Ishikawa (cell line): ENCODE results near the gene CLASRP.

Experiments used
- CEBPB ChIP-seq: IDR thresholded peaks from 2 replicates; pipeline ENCODE4 v1.6.1; 2012
- CREB1 ChIP-seq: IDR thresholded peaks from 2 replicates; pipeline ENCODE4 v1.6.1; 2012; ENCODE audit warnings: low read depth
- EGR1 ChIP-seq: IDR thresholded peaks from 2 replicates; pipeline ENCODE4 v1.6.1; 2012
- EP300 ChIP-seq: IDR thresholded peaks from 2 replicates; pipeline ENCODE4 v1.6.1; 2012; ENCODE audit warnings: borderline replicate concordance
- FOXM1 ChIP-seq: IDR thresholded peaks from 2 replicates; pipeline ENCODE4 v1.6.1; 2012; ENCODE audit warnings: low read depth, borderline replicate concordance
- NFIC ChIP-seq: IDR thresholded peaks from 2 replicates; pipeline ENCODE4 v1.6.1; 2012
- RAD21 ChIP-seq: IDR thresholded peaks from 2 replicates; pipeline ENCODE4 v1.6.1; 2012; ENCODE audit warnings: low read depth
- TAF1 ChIP-seq: IDR thresholded peaks from 2 replicates; pipeline ENCODE4 v1.6.1; 2012; ENCODE audit warnings: low read depth, mild to moderate bottlenecking
- TCF12 ChIP-seq: IDR thresholded peaks from 2 replicates; pipeline ENCODE4 v1.6.1; 2012; ENCODE audit warnings: low read depth
- TEAD4 ChIP-seq: IDR thresholded peaks from 2 replicates; pipeline ENCODE4 v1.6.1; 2012
- YY1 ChIP-seq: IDR thresholded peaks from 2 replicates; pipeline ENCODE4 v1.6.1; 2012; ENCODE audit warnings: low read depth
- ZBTB7A ChIP-seq: IDR thresholded peaks from 2 replicates; pipeline ENCODE4 v1.6.1; 2012; ENCODE audit warnings: low read depth
- TF ChIP-seq, protein P1 (sequence below): IDR thresholded peaks from 2 replicates; pipeline ENCODE4 v1.6.1; 2012
- TF ChIP-seq, protein P2 (sequence below): IDR thresholded peaks from 2 replicates; pipeline ENCODE4 v1.6.1; 2012
- TF ChIP-seq, protein P3 (sequence below): IDR thresholded peaks from 2 replicates; pipeline ENCODE4 v1.6.1; 2012; ENCODE audit warnings: low read depth, mild to moderate bottlenecking

The CLASRP gene

DNA sequence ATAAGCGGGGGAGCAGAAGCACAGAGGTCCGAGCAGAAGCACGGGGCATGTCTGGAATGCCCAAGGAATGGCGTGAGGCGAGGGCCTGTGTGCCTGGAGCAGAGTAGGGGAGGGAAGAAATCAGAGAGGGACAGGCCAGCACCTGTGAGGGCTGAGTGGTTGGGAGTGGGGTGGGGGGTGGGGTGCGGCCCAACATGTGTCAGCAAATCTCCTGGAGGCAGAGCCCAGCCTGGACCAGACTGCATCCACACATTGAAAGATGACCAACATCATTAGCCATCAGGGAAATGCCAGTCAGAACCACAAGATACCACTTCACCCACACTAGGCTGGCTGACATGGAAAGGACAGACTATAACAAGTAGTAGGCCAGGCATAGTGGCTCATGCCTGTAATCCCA lies 11.2 kb downstream of the CLASRP start:
- TF ChIP-seq FOXM1 (no peak), NFIC (no peak), RAD21 (no peak), CREB1 (no peak), EGR1 (no peak), EP300 (no peak), ZBTB7A (no peak), TEAD4 (no peak), TCF12 (no peak), CEBPB (no peak), YY1 (no peak), TAF1 (no peak)
- TF ChIP-seq, protein P1, sequence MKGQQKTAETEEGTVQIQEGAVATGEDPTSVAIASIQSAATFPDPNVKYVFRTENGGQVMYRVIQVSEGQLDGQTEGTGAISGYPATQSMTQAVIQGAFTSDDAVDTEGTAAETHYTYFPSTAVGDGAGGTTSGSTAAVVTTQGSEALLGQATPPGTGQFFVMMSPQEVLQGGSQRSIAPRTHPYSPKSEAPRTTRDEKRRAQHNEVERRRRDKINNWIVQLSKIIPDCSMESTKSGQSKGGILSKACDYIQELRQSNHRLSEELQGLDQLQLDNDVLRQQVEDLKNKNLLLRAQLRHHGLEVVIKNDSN = no peak
- TF ChIP-seq, protein P2, sequence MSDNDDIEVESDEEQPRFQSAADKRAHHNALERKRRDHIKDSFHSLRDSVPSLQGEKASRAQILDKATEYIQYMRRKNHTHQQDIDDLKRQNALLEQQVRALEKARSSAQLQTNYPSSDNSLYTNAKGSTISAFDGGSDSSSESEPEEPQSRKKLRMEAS = no peak
- TF ChIP-seq, protein P3, sequence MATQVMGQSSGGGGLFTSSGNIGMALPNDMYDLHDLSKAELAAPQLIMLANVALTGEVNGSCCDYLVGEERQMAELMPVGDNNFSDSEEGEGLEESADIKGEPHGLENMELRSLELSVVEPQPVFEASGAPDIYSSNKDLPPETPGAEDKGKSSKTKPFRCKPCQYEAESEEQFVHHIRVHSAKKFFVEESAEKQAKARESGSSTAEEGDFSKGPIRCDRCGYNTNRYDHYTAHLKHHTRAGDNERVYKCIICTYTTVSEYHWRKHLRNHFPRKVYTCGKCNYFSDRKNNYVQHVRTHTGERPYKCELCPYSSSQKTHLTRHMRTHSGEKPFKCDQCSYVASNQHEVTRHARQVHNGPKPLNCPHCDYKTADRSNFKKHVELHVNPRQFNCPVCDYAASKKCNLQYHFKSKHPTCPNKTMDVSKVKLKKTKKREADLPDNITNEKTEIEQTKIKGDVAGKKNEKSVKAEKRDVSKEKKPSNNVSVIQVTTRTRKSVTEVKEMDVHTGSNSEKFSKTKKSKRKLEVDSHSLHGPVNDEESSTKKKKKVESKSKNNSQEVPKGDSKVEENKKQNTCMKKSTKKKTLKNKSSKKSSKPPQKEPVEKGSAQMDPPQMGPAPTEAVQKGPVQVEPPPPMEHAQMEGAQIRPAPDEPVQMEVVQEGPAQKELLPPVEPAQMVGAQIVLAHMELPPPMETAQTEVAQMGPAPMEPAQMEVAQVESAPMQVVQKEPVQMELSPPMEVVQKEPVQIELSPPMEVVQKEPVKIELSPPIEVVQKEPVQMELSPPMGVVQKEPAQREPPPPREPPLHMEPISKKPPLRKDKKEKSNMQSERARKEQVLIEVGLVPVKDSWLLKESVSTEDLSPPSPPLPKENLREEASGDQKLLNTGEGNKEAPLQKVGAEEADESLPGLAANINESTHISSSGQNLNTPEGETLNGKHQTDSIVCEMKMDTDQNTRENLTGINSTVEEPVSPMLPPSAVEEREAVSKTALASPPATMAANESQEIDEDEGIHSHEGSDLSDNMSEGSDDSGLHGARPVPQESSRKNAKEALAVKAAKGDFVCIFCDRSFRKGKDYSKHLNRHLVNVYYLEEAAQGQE = no peak

DNA sequence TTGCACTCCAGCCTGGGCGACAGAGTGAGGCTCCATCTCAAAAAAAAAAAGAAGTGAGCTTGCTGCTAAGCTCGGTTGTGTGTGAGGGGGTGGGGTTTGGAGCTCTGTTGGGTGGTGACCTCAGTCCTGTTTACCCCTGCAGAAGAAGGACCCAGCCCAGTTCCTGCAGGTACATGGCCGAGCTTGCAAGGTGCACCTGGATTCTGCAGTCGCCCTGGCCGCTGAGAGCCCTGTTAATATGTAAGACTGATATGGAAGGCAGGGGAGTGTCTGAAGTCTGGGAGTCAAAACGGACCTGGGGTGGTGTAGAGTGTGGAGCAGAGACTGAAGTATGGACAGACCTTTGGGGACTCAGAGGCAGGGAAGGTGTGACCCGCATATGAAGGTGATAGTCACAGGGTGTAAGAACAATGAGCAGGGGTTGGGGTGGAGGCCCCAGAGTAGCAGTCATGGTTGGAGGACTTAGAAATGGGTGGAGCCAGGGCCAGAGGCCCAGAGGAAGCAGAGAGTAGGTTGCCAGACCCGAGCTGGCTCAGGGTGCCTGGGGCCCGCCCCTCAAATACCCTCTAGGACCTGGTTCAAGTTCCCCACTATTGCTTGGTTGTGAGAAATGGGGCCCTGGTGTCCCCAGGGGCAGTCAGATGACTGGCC lies 13.2 kb downstream of the CLASRP start:
- no peak for TF ChIP-seq FOXM1
- TF ChIP-seq EP300 = no peak
- TF ChIP-seq TAF1 = no peak
- no peak for TF ChIP-seq ZBTB7A
- TF ChIP-seq TCF12 = no peak
- no peak for TF ChIP-seq YY1
- TF ChIP-seq TEAD4 = no peak
- no peak for TF ChIP-seq NFIC
- TF ChIP-seq CREB1 = no peak
- TF ChIP-seq CEBPB = no peak
- TF ChIP-seq, protein P2 = no peak
- TF ChIP-seq, protein P1 = no peak
- TF ChIP-seq RAD21 = no peak
- TF ChIP-seq EGR1 = no peak
- TF ChIP-seq, protein P3 = no peak

DNA sequence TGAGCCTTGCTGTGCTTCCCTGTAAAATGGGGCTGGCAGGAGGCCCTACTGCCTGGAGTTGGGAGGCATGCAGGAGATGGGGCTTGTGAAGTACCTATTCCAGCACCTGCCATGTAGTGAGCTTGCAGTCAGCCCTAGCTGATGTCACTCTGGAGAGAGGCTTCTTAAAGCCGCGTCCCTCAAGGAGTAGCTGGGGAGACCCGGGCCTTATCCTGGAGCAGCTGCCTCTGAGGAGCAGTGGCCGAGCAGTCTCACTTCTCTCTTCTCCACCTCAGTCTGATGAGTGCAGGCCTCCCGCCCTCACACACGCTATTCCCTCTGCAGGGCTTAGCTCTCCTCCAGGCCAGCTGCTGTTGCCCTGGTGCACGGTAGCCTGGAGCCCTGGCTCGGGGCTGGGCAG lies 18.0 kb downstream of the CLASRP start:
- TF ChIP-seq FOXM1 (no peak), CEBPB (no peak), TAF1 (no peak), EGR1 (no peak)
- TF ChIP-seq, protein P2 = no peak

DNA sequence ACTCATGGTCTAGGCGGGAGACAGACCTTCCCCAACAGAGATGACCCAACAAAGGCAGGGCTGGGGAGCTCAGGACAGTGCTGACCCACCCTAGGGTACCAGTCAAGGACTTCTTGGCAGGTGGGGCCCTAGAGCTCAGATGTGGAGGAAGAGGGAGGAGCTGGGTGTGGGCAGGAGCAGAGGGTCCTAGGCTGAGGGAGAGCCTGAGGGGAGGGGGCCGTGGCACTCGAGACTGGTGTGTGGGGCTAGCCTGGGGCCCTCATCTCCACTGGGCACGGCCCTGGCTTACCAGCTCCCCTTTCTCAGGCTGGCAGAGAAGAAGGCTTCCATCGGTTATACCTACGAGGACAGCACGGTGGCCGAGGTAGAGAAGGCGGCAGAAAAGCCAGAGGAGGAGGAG lies 18.6 kb downstream of the CLASRP start:
- no peak for TF ChIP-seq RAD21
- no peak for TF ChIP-seq TEAD4
- TF ChIP-seq, protein P3 = no peak
